NCI-H2171 treated with DMSO at 0.1 percent for 48 hours (cell line): ENCODE results near the gene NAP1L1.
A peak's percentile ranks its signal among the peaks of the same experiment; 100 is the strongest.

Experiments
- DNase-seq: peaks from one replicate; lab custom pipeline; 2025; lab: John Stamatoyannopoulos, UW

NAP1L1 gene

GRCh38 chr12:76083904-76084862 is at the start of gene NAP1L1:
Gene NAP1L1 (minus strand): TSS chr12:76084685. CDS start chr12:76074219, 10,466 bp downstream.
- DNase-seq = peak; percentile 97

GRCh38 chr12:76127588-76127987 is 43.1 kb upstream of the NAP1L1 start:
- DNase-seq = no peak

GRCh38 chr12:76124456-76124855 is 40.0 kb upstream of the NAP1L1 start:
- DNase-seq = no peak

GRCh38 chr12:76123259-76124212 is 39.1 kb upstream of the NAP1L1 start:
- DNase-seq = peak; percentile 16

- DNase-seq = no peak
Measured at GRCh38 chr12:76119887-76120286, 35.4 kb upstream of the NAP1L1 start.

GRCh38 chr12:76117751-76118150 is 33.3 kb upstream of the NAP1L1 start:
- no peak for DNase-seq

- DNase-seq = no peak
Measured at GRCh38 chr12:76117067-76117691, 32.7 kb upstream of the NAP1L1 start.

GRCh38 chr12:76113800-76114757 is 29.6 kb upstream of the NAP1L1 start:
- no peak for DNase-seq

GRCh38 chr12:76111209-76111749 is 26.8 kb upstream of the NAP1L1 start:
- DNase-seq = no peak

- DNase-seq = no peak
Measured at GRCh38 chr12:76109879-76110278, 25.4 kb upstream of the NAP1L1 start.

- DNase-seq = no peak
Measured at GRCh38 chr12:76108356-76108755, 23.9 kb upstream of the NAP1L1 start.

GRCh38 chr12:76106631-76107030 is 22.1 kb upstream of the NAP1L1 start:
- DNase-seq = no peak

- DNase-seq = no peak
Measured at GRCh38 chr12:76103958-76104357, 19.5 kb upstream of the NAP1L1 start.

GRCh38 chr12:76101739-76102385 is 17.4 kb upstream of the NAP1L1 start:
- no peak for DNase-seq

GRCh38 chr12:76096079-76096646 is 11.7 kb upstream of the NAP1L1 start:
- DNase-seq = no peak

GRCh38 chr12:76094754-76095153 is 10.3 kb upstream of the NAP1L1 start:
- no peak for DNase-seq

GRCh38 chr12:76091246-76091754 is 6.8 kb upstream of the NAP1L1 start:
- DNase-seq = no peak

- DNase-seq = peak; percentile 37
Measured at GRCh38 chr12:76085520-76085868, 1.0 kb upstream of the NAP1L1 start.

GRCh38 chr12:76084863-76085519 is 506 bp upstream of the NAP1L1 start:
- DNase-seq = peak; percentile 78
